H1 (cell line): ENCODE data around the gene ARHGEF16. TPM values are rescaled to one million over a fixed set of nuclear protein-coding genes. Genes with fewer than 3 reads are reported as not detected.

Source experiments
- CTCF ChIA-PET: fragments of 300-600 bp; sonication (Branson Sonifier 250); formaldehyde crosslinking; loops from one replicate; lab custom pipeline; 2021; ENCODE audit not compliant: partially characterized antibody; lab: Charles Lee
- POLR2A ChIA-PET: fragments of 300-600 bp; sonication (Branson Sonifier 250); formaldehyde crosslinking; loops from one replicate; lab custom pipeline; 2021; ENCODE audit warnings: inconsistent platforms; ENCODE audit not compliant: partially characterized antibody; lab: Charles Lee
- DNase-seq, 2 experiments: peaks; one replicate each; pipeline versions ENCODE4 v3.0.0 to v3.0.0-alpha.2; 2010 to 2022; ENCODE audit warnings: low spot score in 2 of 2, low read depth in 1 of 2, mixed read lengths in 1 of 2
- FAIRE-seq: peaks from 2 replicates; lab custom pipeline; 2011; peaks lifted over from hg19 to GRCh38; lab: Jason Lieb, UNC
- H2AFZ ChIP-seq: 2 replicates; pipeline ENCODE4 v1.8.1; 2012; ENCODE audit warnings: low read length, inconsistent platforms
- H2AK5ac ChIP-seq: 2 replicates; pipeline ENCODE4 v1.6.1; 2013; ENCODE audit warnings: low read depth, low read length
- H2BK120ac ChIP-seq: replicated peaks from 2 replicates; pipeline ENCODE3; 2013; ENCODE audit warnings: low read depth, low read length, inconsistent platforms
- H2BK12ac ChIP-seq: 2 replicates; pipeline ENCODE4 v1.6.1; 2013; ENCODE audit warnings: low read depth, low read length
- H2BK15ac ChIP-seq: 2 replicates; pipeline ENCODE4 v1.6.1; 2013; ENCODE audit warnings: low read length
- H2BK20ac ChIP-seq: 2 replicates; pipeline ENCODE4 v1.6.1; 2013; ENCODE audit warnings: low read length
- H2BK5ac ChIP-seq: 2 replicates; pipeline ENCODE4 v1.6.1; 2013; ENCODE audit warnings: low read depth, low read length
- H3K14ac ChIP-seq: 2 replicates; pipeline ENCODE4 v1.6.1; 2013; ENCODE audit warnings: inconsistent platforms; ENCODE audit not compliant: insufficient read length
- H3K18ac ChIP-seq: 2 replicates; pipeline ENCODE4 v1.6.1; 2013; ENCODE audit warnings: low read length; ENCODE audit errors: extremely low read depth
- H3K23ac ChIP-seq: 2 replicates; pipeline ENCODE4 v1.6.1; 2013; ENCODE audit warnings: inconsistent platforms; ENCODE audit not compliant: insufficient read length
- H3K23me2 ChIP-seq: 2 replicates; pipeline ENCODE4 v1.6.1; 2013; ENCODE audit warnings: low read depth, low read length
- H3K27ac ChIP-seq: 2 replicates; pipeline ENCODE4 v1.6.1; 2011; ENCODE audit warnings: low read depth, low read length, inconsistent platforms
- H3K27me3 ChIP-seq, 4 experiments: replicated peaks in 1 of 4; 1 replicate in 1 of 4; 2 replicates in 3 of 4; pipeline versions ENCODE4 v1.6.1 to v1.8.1; 2011 to 2013; ENCODE audit warnings: low read length in 3 of 4, mild to moderate bottlenecking in 3 of 4, inconsistent platforms in 2 of 4, mixed read lengths in 2 of 4, moderate library complexity in 1 of 4; ENCODE audit not compliant: control insufficient read depth in 3 of 4, insufficient read depth in 3 of 4; ENCODE audit errors: extremely low read depth in 1 of 4
- H3K36me3 ChIP-seq, 4 experiments: 2 replicates each; pipeline versions ENCODE4 v1.6.1 to v1.8.1; 2011 to 2013; ENCODE audit warnings: mild to moderate bottlenecking in 4 of 4, low read length in 3 of 4, moderate library complexity in 2 of 4, control low read depth in 1 of 4, inconsistent platforms in 1 of 4; ENCODE audit not compliant: insufficient read depth in 4 of 4, control insufficient read depth in 2 of 4
- H3K4ac ChIP-seq: replicated peaks from 2 replicates; pipeline ENCODE3; 2013; ENCODE audit warnings: low read length, low read depth, mixed read lengths, inconsistent platforms; ENCODE audit not compliant: insufficient read length
- H3K4me1 ChIP-seq, 4 experiments: replicated peaks in 1 of 4; 1 replicate in 1 of 4; 2 replicates in 3 of 4; pipeline versions ENCODE4 v1.6.1 to v1.8.1; 2011 to 2013; ENCODE audit warnings: low read length in 3 of 4, inconsistent platforms in 2 of 4, mixed read lengths in 1 of 4; ENCODE audit not compliant: insufficient read depth in 4 of 4, control insufficient read depth in 3 of 4
- H3K4me2 ChIP-seq, 2 experiments: 2 replicates each; pipeline versions ENCODE4 v1.6.1 to v1.8.1; 2011 to 2013; ENCODE audit warnings: low read depth in 2 of 2, low read length in 2 of 2, control low read depth in 1 of 2, inconsistent platforms in 1 of 2, mild to moderate bottlenecking in 1 of 2; ENCODE audit not compliant: insufficient read depth in 1 of 2
- H3K4me3 ChIP-seq, 4 experiments: fragments of 200-600, 300-600 bp in 1 of 4; sonication (generic), shearing (Covaris generic), sonication (Bioruptor Twin) in 1 of 4; 2 replicates each; pipeline versions ENCODE4 v1.5.1 to v1.8.1; 2011 to 2016; ENCODE audit warnings: low read length in 4 of 4, low read depth in 3 of 4, control low read depth in 2 of 4, inconsistent platforms in 2 of 4, mild to moderate bottlenecking in 2 of 4, mixed read lengths in 1 of 4, moderate library complexity in 1 of 4; ENCODE audit not compliant: insufficient read depth in 2 of 4; ENCODE audit errors: extremely low read depth in 1 of 4
- H3K56ac ChIP-seq: replicated peaks from 2 replicates; pipeline ENCODE3; 2013; ENCODE audit warnings: low read depth, mild to moderate bottlenecking, mixed read lengths, low read length, inconsistent platforms; ENCODE audit not compliant: insufficient read length
- H3K79me1 ChIP-seq: 2 replicates; pipeline ENCODE4 v1.6.1; 2013; ENCODE audit warnings: low read depth, low read length, control low read depth
- H3K79me2 ChIP-seq, 2 experiments: 2 replicates each; pipeline versions ENCODE4 v1.6.1 to v1.8.1; 2012 to 2013; ENCODE audit warnings: low read length in 2 of 2, mild to moderate bottlenecking in 2 of 2, inconsistent platforms in 1 of 2; ENCODE audit not compliant: insufficient read depth in 2 of 2, control insufficient read depth in 1 of 2
- H3K9ac ChIP-seq, 4 experiments: replicated peaks in 1 of 4; 1 replicate in 1 of 4; 2 replicates in 3 of 4; pipeline versions ENCODE4 v1.6.1 to v1.8.1; 2011 to 2013; ENCODE audit warnings: low read depth in 3 of 4, low read length in 3 of 4, control low read depth in 2 of 4, mild to moderate bottlenecking in 2 of 4, moderate library complexity in 2 of 4, inconsistent platforms in 1 of 4; ENCODE audit errors: extremely low read depth in 1 of 4
- H3K9me3 ChIP-seq, 2 experiments: 2 replicates each; pipeline versions ENCODE4 v1.6.1 to v1.8.1; 2012 to 2013; ENCODE audit warnings: mild to moderate bottlenecking in 2 of 2, moderate library complexity in 2 of 2, control low read depth in 1 of 2, inconsistent platforms in 1 of 2, low read depth in 1 of 2, low read length in 1 of 2, mixed read lengths in 1 of 2; ENCODE audit not compliant: insufficient read depth in 2 of 2
- H4K20me1 ChIP-seq, 2 experiments: replicated peaks in 1 of 2; 2 replicates each; pipeline versions ENCODE3 to v1.8.1; 2011 to 2013; ENCODE audit warnings: inconsistent platforms in 2 of 2, low read length in 2 of 2, mild to moderate bottlenecking in 1 of 2; ENCODE audit not compliant: insufficient read depth in 2 of 2, control insufficient read depth in 1 of 2
- H4K5ac ChIP-seq: 2 replicates; pipeline ENCODE4 v1.6.1; 2013; ENCODE audit warnings: low read length, low read depth, mixed read lengths, inconsistent platforms; ENCODE audit not compliant: insufficient read length
- H4K8ac ChIP-seq: 2 replicates; pipeline ENCODE4 v1.8.0; 2013; ENCODE audit warnings: mild to moderate bottlenecking, moderate library complexity, low read length, inconsistent platforms; ENCODE audit not compliant: insufficient read depth; ENCODE audit errors: extremely low read depth
- H4K91ac ChIP-seq: replicated peaks from 2 replicates; pipeline ENCODE3; 2013; ENCODE audit warnings: low read length, mixed read lengths, inconsistent platforms; ENCODE audit not compliant: insufficient read length
- ATF2 ChIP-seq: IDR thresholded peaks from 2 replicates; pipeline ENCODE4 v1.6.1; 2012; ENCODE audit warnings: low read length, inconsistent platforms
- E2F6 ChIP-seq: IDR thresholded peaks from 2 replicates; pipeline ENCODE4 v1.6.1; 2012; ENCODE audit warnings: inconsistent platforms
- EGR1 ChIP-seq: IDR thresholded peaks from 2 replicates; pipeline ENCODE4 v1.6.1; 2011; ENCODE audit warnings: low read depth, low read length, borderline replicate concordance
- EZH2 ChIP-seq: fragments of 200-600 bp; sonication (generic); IDR thresholded peaks from 2 replicates; pipeline ENCODE4 v1.7.1; 2012; ENCODE audit warnings: low read depth, mild to moderate bottlenecking, moderate library complexity, low read length, inconsistent platforms; ENCODE audit not compliant: severe bottlenecking
- GTF2F1 ChIP-seq: IDR thresholded peaks from 2 replicates; pipeline ENCODE4 v1.6.1; 2012; ENCODE audit warnings: low read depth, low read length, improper control_type of control experiment, borderline replicate concordance
- HDAC6 ChIP-seq: IDR thresholded peaks from one replicate; pipeline ENCODE4 v1.7.1; 2012; ENCODE audit warnings: low read depth, mild to moderate bottlenecking, inconsistent platforms, low read length, moderate library complexity
- PHF8 ChIP-seq: fragments of 200-600 bp; sonication (generic); conservative IDR thresholded peaks from 2 replicates; pipeline ENCODE4 v1.7.1; 2012; ENCODE audit warnings: low read depth, mild to moderate bottlenecking, inconsistent platforms, low read length, moderate library complexity
- POU5F1 ChIP-seq: IDR thresholded peaks from 2 replicates; pipeline ENCODE4 v1.6.1; 2011; ENCODE audit warnings: low read depth, mild to moderate bottlenecking, low read length, moderate library complexity
- RAD21 ChIP-seq, 2 experiments: IDR thresholded peaks in 1 of 2; conservative IDR thresholded peaks in 1 of 2; 2 replicates each; pipeline ENCODE4 v1.6.1; 2011; ENCODE audit warnings: low read depth in 2 of 2, low read length in 2 of 2, improper control_type of control experiment in 1 of 2, inconsistent platforms in 1 of 2, mild to moderate bottlenecking in 1 of 2, moderate library complexity in 1 of 2
- RFX5 ChIP-seq: IDR thresholded peaks from 2 replicates; pipeline ENCODE4 v1.6.1; 2011; ENCODE audit warnings: low read depth, low read length, improper control_type of control experiment, borderline replicate concordance
- ZNF274 ChIP-seq: IDR thresholded peaks from 2 replicates; pipeline ENCODE4 v1.7.0; 2012; ENCODE audit warnings: low read length, borderline replicate concordance; ENCODE audit errors: extremely low read depth
- WGBS, 2 experiments: shearing (Covaris generic) in 1 of 2; methylation state at CpG; one replicate each; pipeline versions ENCODE4 v1.1.6 to v1.1.7; 2013 to 2015; ENCODE audit warnings: low lambda C conversion rate in 2 of 2, mixed read lengths in 2 of 2, inconsistent platforms in 1 of 2, low coverage in 1 of 2, missing lambda C conversion rate in 1 of 2; ENCODE audit not compliant: insufficient replicate concordance in 2 of 2, insufficient coverage in 1 of 2, insufficient read length in 1 of 2; ENCODE audit errors: extremely low coverage in 1 of 2, missing lambda C conversion rate in 1 of 2; 5-methylcytosine and 5-hydroxymethylcytosine counted together
- polyA plus RNA-seq, 7 experiments: library from polyadenylated mRNA; depleted of rRNA in 3 of 7; stranded (reverse) in 5 of 7; unstranded in 2 of 7; fragments of >200 nt in 5 of 7; fragments of 200-250 nt in 2 of 7; gene quantifications; 1 replicate in 5 of 7; 2 replicates in 1 of 7; 4 replicates in 1 of 7; pipeline versions ENCODE4 v1.2.1 to v1.2.3, GENCODE V29; 2011 to 2013; ENCODE audit warnings: missing spikeins in 2 of 7, mixed read lengths in 2 of 7
- total RNA-seq: library from RNA; stranded (reverse); fragmentation: NEBNext Ultra II Directional; extraction: Animal tissue kit (Norgen Biotek cat#: 25700); gene quantifications from 2 replicates; pipeline ENCODE4 v1.2.1, GENCODE V29; 2021

The ARHGEF16 gene
- total and polyA plus RNA-seq, 2 of the 8 experiments (the other 6 are each of a cell fraction or from before 2014, with no cell fraction given), result 18.3 to 20.7 TPM

- no peak overlapping the region for H3K18ac ChIP-seq
- H2BK20ac ChIP-seq, result no peak overlapping the region
- no peak overlapping the region for H3K56ac ChIP-seq
- H3K14ac ChIP-seq, result no peak overlapping the region
- H3K27me3 ChIP-seq, result no peaks in the 10 kb centered on the region
- H3K9ac ChIP-seq, result no peak overlapping the region
- no peak overlapping the region for H2BK5ac ChIP-seq
- WGBS, 2 experiments, result 90% methylated on average over 14 of the region's 17 CpGs; no CpG with 5 or more reads in 1 of the 2 experiments
- H2AFZ ChIP-seq, result no peak overlapping the region
- no peaks in the 10 kb centered on the region for H3K9me3 ChIP-seq
- no peaks in the 10 kb centered on the region for H3K79me2 ChIP-seq
- H3K4me1 ChIP-seq, result no peaks in the 10 kb centered on the region
- POLR2A ChIA-PET, result interaction anchor here (0.6 to 1.2 kb wide), 2 partner anchors 9 to 51 kb away, joined by 3 read pairs; no protein-coding TSS in a partner anchor
- H2BK15ac ChIP-seq, result no peak overlapping the region
- H2BK12ac ChIP-seq, result no peak overlapping the region
- no peak overlapping the region for H3K4me2 ChIP-seq
- H2BK120ac ChIP-seq, result no peak overlapping the region
- no peak overlapping the region for H3K4ac ChIP-seq
- no peaks in the 10 kb centered on the region; a peak in 2 of 8 replicates for H3K36me3 ChIP-seq
- H4K8ac ChIP-seq, result peak overlapping the region; percentile 79; the same call in 1 of the 2 replicates
- no peak overlapping the region for H2AK5ac ChIP-seq
- no peaks in the 10 kb centered on the region for H3K23me2 ChIP-seq
- H4K20me1 ChIP-seq, result peaks cover 2 to 23% of the 10 kb centered on the region in 2 experiments
- no peak overlapping the region for H3K27ac ChIP-seq
- no peak for DNase-seq
- no peak overlapping the region for H4K91ac ChIP-seq
- CTCF ChIA-PET, result interaction anchor here (0.9 to 2.8 kb wide), 10 partner anchors 9 to 137 kb away, joined by 3 to 12 read pairs (median 6); no protein-coding TSS in a partner anchor
- no peak overlapping the region for H3K4me3 ChIP-seq
- no peak overlapping the region for H3K23ac ChIP-seq
- FAIRE-seq, result no peak
- no peak overlapping the region for H4K5ac ChIP-seq
- H3K79me1 ChIP-seq, result no peaks in the 10 kb centered on the region; the same call in 1 of the 2 replicates
- TF ChIP-seq POU5F1, result no peak
- TF ChIP-seq EZH2, result no peak
- no peak for TF ChIP-seq ZNF274
- TF ChIP-seq PHF8, result no peak
- TF ChIP-seq EGR1, result no peak
- no peak for TF ChIP-seq HDAC6
- TF ChIP-seq GTF2F1, result no peak
- no peak for TF ChIP-seq E2F6
- no peak for TF ChIP-seq ATF2
- no peak for TF ChIP-seq RAD21 (IDR thresholded peaks at IDR 0.05 in 1 of 2, conservative IDR thresholded peaks at IDR 0.05 in 1 of 2; ENCODE audit: low read depth in 2 of 2, low read length in 2 of 2)
- no peak for TF ChIP-seq RFX5
Measured at GRCh38 chr1:3501437-3501836, 47.0 kb downstream of the ARHGEF16 start.
